ENCODE data around the gene C13orf46. TPM values are rescaled to one million over a fixed set of nuclear protein-coding genes. Genes with fewer than 3 reads are reported as not detected.

The C13orf46 gene
- polyA plus RNA-seq, 1 donor = 0.34 TPM

DNA sequence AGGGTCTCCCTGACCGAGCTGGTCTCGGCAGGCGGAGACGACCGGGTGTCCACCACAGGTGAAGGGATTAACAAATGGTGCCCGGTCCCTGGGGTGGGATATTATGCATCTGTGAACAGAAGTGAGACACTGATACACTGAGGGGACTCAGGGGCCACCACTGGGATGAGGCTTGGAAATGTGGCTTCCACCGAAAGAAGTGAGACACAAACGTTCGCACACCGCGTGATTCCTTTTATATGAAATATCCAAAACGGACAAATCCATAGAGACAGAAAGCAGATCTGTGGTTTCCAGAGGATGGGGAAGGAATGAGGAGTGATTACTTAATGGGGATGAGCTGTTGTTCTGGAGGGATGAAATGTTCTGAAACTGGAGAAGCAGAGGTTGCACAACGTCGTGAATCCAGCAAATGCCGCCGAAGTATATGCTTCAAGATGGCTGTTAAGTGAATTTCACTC is 47.5 kb downstream of the C13orf46 start:
- Histone ChIP-seq H3K9me3 (ENCODE audit: control insufficient read depth, low read depth, low read length) (peaks cover 3% of the 10 kb centered on the region), H3K27me3 (ENCODE audit: control insufficient read depth, insufficient read depth, low read length) (no peaks in the 10 kb centered on the region), H3K27ac (ENCODE audit: low read length) (no peak overlapping the region), H3K4me1 (ENCODE audit: control insufficient read depth, insufficient read depth, low read length) (no peaks in the 10 kb centered on the region), H3K4me3 (ENCODE audit: low read length) (no peak overlapping the region), H3K36me3 (ENCODE audit: control insufficient read depth, insufficient read depth, low read length) (no peaks in the 10 kb centered on the region)
- no peak for DNase-seq
- WGBS (ENCODE audit: insufficient coverage, low lambda C conversion rate) = 98% methylated on average over 6 of the region's 16 CpGs

DNA sequence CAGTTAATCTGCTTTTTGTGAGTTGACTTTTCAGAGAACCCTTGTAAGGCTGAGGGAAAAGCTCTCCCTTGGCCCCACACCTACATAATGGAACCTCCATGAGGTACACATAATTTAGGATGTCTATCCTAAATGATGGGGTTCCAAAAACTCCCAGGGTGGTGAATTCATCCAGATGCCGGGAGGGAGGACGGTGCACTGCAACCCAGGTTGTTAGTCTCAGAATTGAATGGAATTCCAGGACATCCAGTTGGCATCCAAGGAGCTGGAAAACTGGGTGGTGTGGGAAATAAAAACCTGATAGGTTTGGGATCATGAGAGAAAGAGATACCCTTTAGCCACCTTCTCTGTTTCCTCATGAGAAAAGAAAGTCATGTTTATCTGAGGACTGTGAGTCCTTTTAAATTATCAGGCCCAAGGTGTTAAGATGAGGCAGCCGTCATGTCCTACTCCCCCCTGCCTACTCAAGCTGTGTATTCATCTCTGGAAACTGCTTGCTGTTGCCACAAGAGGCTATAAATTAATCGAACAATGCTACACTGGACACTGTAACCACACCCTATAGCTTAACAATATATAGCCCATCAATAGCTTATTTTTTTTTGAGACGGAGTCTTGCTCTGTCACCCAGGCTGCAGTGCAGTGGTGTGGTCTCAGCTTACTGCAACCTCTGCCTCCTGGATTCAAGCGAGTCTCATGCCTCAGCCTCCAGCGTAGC is 49.5 kb downstream of the C13orf46 start:
- Histone ChIP-seq H3K27me3 (ENCODE audit: control insufficient read depth, insufficient read depth, low read length) (no peaks in the 10 kb centered on the region), H3K4me1 (ENCODE audit: control insufficient read depth, insufficient read depth, low read length) (no peaks in the 10 kb centered on the region), H3K27ac (ENCODE audit: low read length) (no peak overlapping the region), H3K9me3 (ENCODE audit: control insufficient read depth, low read depth, low read length) (peaks cover 6% of the 10 kb centered on the region), H3K4me3 (ENCODE audit: low read length) (no peak overlapping the region), H3K36me3 (ENCODE audit: control insufficient read depth, insufficient read depth, low read length) (no peaks in the 10 kb centered on the region)
- WGBS (ENCODE audit: insufficient coverage, low lambda C conversion rate) = no CpG with 5 or more reads among the region's 7 CpGs
- no peak for DNase-seq

DNA sequence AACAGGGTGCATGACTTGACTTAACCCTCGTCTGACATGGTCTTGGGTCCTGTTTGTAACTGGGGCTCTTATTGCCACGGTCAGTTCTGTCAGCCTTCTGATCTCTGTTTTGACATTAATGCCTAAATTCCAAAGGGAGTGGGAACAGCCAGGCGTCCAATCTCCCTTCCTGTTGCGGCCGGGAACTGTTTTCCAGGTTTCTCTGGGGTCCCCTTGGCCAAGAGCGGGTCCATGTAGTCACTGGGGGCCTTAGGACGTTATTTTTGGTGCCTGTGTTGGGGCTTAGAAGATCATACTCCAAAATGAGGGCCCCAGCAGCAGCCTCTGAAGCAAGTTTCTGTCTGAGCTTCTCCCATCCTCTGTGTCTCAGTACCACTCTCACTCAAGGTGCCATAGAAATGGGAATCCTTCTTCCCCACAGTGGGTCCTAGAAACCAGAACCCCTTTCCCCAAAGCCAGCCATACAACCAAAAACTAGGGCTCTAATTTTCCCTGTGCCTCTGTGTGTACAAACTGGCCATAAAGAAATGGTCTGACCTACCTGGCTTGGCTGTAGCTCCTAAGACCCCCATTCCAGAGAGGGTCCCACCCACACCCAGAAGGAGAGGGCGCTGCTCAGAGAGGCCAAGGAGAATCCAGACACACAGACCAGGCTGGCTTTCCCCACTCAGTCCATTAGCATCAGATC is 50.4 kb downstream of the C13orf46 start:
- no CpG with 5 or more reads among the region's 8 CpGs for WGBS (ENCODE audit: insufficient coverage, low lambda C conversion rate)
- DNase-seq = no peak
- no peaks in the 10 kb centered on the region for H3K36me3 ChIP-seq (ENCODE audit: control insufficient read depth, insufficient read depth, low read length)
- no peaks in the 10 kb centered on the region for H3K4me1 ChIP-seq (ENCODE audit: control insufficient read depth, insufficient read depth, low read length)
- peaks cover 6% of the 10 kb centered on the region for H3K9me3 ChIP-seq (ENCODE audit: control insufficient read depth, low read depth, low read length)
- H3K4me3 ChIP-seq (ENCODE audit: low read length) = no peak overlapping the region
- no peak overlapping the region for H3K27ac ChIP-seq (ENCODE audit: low read length)
- no peaks in the 10 kb centered on the region for H3K27me3 ChIP-seq (ENCODE audit: control insufficient read depth, insufficient read depth, low read length)

DNA sequence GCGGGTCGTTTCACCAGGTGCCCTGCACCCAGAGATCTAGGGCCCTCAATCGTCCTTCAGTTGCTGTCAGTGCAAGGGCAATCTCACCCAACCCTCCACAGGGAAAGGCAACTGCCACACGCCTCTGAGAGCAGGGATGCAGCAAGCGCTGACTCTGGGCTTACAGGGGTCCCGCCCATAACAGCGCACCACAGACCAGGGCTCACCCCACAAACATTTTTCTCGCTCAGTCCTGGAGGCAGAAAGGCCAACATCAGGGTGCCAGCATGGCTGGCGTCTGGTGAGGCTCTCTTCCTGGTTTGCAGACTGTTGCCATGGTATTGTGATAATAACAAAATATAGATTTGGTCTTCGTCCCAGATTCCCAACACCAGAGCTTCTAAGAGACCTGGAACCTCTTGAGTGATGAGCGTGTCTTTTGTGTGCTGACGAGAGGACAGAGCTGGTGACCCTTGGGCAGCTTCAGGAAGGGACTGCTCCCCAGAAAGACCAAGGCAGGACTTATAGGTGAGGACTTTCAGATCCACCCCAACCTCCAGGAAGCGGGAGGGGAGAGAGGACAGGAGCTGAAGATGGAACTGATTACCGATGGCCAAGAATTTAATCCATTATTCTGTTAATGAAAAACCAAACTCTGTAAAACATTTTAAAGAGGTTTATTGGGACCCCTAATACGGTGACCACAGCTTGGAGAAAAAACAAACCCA is 51.3 kb downstream of the C13orf46 start:
- no peak overlapping the region for H3K4me3 ChIP-seq (ENCODE audit: low read length)
- no CpG with 5 or more reads among the region's 15 CpGs for WGBS (ENCODE audit: insufficient coverage, low lambda C conversion rate)
- DNase-seq = no peak
- H3K27ac ChIP-seq (ENCODE audit: low read length) = no peak overlapping the region
- no peaks in the 10 kb centered on the region for H3K36me3 ChIP-seq (ENCODE audit: control insufficient read depth, insufficient read depth, low read length)
- H3K4me1 ChIP-seq (ENCODE audit: control insufficient read depth, insufficient read depth, low read length) = no peaks in the 10 kb centered on the region
- peaks cover 6% of the 10 kb centered on the region for H3K9me3 ChIP-seq (ENCODE audit: control insufficient read depth, low read depth, low read length)
- no peaks in the 10 kb centered on the region for H3K27me3 ChIP-seq (ENCODE audit: control insufficient read depth, insufficient read depth, low read length)

DNA sequence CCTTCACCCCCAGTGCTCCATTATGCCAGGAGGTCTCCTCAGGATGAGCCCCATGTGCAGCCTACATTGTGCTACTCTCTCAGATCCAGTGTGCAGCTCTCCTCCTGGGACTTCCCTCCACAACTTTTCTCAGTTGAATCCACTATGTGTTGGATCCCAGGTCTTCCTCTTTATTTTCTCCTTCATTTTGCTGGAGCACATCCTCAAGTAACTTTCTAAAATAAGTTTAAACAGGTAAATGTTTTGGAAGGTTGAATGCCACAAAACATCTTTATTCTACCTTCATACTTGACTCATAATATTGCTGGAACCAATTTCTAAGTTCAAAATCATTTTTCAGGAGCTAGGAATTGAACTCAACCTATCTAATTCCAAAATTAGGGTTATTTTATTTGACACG is 52.1 kb downstream of the C13orf46 start:
- Histone ChIP-seq H3K9me3 (ENCODE audit: control insufficient read depth, low read depth, low read length) (peaks cover 10% of the 10 kb centered on the region), H3K27ac (ENCODE audit: low read length) (no peak overlapping the region), H3K27me3 (ENCODE audit: control insufficient read depth, insufficient read depth, low read length) (no peaks in the 10 kb centered on the region), H3K4me3 (ENCODE audit: low read length) (no peak overlapping the region), H3K4me1 (ENCODE audit: control insufficient read depth, insufficient read depth, low read length) (no peaks in the 10 kb centered on the region), H3K36me3 (ENCODE audit: control insufficient read depth, insufficient read depth, low read length) (no peaks in the 10 kb centered on the region)
- no peak for DNase-seq
- no CpG with 5 or more reads among the region's 1 CpG for WGBS (ENCODE audit: insufficient coverage, low lambda C conversion rate)

DNA sequence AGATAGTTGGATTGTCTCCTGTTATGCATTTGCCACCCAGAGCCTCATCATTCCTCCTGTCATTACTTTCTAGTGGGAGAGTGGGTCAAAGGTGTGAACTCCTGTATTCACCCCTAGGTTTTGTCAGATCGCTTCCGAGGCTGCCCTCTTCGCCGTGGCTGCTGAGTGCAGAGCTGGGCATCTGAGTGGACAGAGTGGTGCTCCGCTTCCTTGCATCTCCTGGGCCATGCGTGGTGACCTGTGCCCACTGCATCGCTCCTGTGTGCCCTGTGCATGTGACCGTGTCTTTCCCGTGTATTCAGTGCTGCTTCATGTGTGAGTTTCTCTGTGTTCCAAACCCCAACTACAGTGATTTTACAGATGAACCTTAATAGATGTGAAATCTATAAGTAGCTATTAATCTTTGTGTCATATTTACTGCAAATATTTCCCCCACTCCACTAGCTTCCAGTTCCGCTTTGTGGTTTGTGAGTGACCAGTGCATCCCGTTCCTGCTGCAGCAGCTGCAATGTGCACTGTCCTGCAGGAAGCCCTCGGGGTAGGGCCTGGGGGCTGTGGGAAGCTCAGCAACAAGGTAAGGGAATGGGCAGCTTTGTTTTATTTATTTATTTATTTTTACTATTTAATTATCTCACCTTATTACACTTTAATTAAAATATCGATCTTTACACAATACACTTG is 53.1 kb downstream of the C13orf46 start:
- Histone ChIP-seq H3K4me1 (ENCODE audit: control insufficient read depth, insufficient read depth, low read length) (no peaks in the 10 kb centered on the region), H3K4me3 (ENCODE audit: low read length) (no peak overlapping the region), H3K27ac (ENCODE audit: low read length) (no peak overlapping the region), H3K27me3 (ENCODE audit: control insufficient read depth, insufficient read depth, low read length) (peaks cover 3% of the 10 kb centered on the region), H3K9me3 (ENCODE audit: control insufficient read depth, low read depth, low read length) (peaks cover 12% of the 10 kb centered on the region), H3K36me3 (ENCODE audit: control insufficient read depth, insufficient read depth, low read length) (no peaks in the 10 kb centered on the region)
- no CpG with 5 or more reads among the region's 13 CpGs for WGBS (ENCODE audit: insufficient coverage, low lambda C conversion rate)
- no peak for DNase-seq

DNA sequence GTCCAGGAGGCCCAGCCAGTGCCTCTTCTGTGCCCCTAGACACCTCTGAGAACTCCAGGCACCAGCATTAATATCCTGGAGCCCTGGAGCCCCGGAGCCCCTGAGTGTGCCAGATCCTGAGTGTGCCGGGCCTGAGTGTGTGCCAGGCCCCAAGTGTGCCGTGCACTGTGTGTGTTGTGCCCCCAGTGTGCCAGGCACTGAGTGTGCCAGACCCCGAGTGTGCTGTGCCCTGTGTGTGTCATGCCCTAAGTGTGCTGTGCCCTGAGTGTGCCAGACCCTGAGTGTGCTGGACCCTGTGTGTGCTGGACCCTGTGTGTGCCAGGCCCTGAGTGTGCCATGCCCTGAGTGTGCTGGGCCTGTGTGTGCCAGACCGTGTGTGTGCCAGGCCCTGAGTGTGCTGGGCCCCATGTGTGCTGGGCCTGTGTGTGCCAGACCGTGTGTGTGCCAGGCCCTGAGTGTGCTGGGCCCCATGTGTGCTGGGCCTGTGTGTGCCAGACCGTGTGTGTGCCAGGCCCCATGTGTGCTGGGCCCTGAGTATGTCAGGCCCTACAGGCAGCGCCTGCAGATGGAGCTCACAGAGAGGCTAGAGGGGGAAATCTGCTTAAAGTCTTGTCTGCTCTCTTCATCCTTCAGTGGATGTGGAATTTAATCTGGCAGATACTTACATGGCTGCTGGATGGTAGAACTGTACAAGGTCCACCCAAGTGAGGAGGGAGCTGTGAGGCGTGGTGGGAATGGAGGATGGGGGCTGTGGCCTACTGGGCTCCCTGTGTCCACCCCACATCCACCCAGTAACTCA is 53.9 kb downstream of the C13orf46 start:
- Histone ChIP-seq H3K27me3 (ENCODE audit: control insufficient read depth, insufficient read depth, low read length) (peaks cover 3% of the 10 kb centered on the region), H3K27ac (ENCODE audit: low read length) (no peak overlapping the region), H3K9me3 (ENCODE audit: control insufficient read depth, low read depth, low read length) (peaks cover 12% of the 10 kb centered on the region), H3K4me3 (ENCODE audit: low read length) (no peak overlapping the region), H3K36me3 (ENCODE audit: control insufficient read depth, insufficient read depth, low read length) (no peaks in the 10 kb centered on the region), H3K4me1 (ENCODE audit: control insufficient read depth, insufficient read depth, low read length) (no peaks in the 10 kb centered on the region)
- no CpG with 5 or more reads among the region's 9 CpGs for WGBS (ENCODE audit: insufficient coverage, low lambda C conversion rate)
- DNase-seq = no peak

DNA sequence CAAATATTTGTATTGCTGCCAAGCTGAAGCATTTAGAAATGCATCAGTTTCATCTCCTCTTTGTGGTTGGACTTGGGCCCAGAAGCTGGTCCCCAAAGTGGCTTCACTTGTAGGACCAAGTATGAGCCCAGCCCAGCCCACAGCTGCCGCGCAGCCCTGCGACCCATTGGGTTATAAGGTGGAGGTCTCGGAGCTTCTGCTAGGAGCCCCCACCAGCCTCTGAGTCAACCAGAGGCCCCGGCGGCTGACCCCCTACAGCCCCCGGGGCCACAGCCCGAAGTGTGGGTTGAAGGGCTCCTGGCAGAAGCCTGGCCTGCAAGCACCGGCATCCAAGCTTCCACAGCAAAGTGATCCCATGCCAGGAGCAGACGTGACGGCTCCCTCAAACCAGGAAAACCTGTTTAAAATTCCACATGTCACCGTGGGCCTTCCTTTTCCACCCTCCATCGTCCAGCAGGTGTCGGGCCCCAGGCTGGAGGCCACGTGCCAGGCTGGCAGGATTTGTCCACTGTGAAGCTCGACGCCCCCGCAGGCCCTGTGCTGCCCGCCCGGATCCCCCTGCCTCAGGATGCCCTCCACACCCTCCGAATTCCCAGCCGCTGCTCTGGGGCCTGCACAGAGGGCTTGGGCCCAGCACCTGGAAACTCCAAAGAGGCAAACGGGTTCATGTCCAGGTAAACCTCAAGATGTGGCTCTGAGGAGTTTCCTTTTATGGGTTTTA is 54.7 kb downstream of the C13orf46 start:
- Histone ChIP-seq H3K27me3 (ENCODE audit: control insufficient read depth, insufficient read depth, low read length) (peaks cover 9% of the 10 kb centered on the region), H3K4me3 (ENCODE audit: low read length) (no peak overlapping the region), H3K27ac (ENCODE audit: low read length) (no peak overlapping the region), H3K9me3 (ENCODE audit: control insufficient read depth, low read depth, low read length) (peaks cover 17% of the 10 kb centered on the region), H3K36me3 (ENCODE audit: control insufficient read depth, insufficient read depth, low read length) (no peaks in the 10 kb centered on the region), H3K4me1 (ENCODE audit: control insufficient read depth, insufficient read depth, low read length) (no peaks in the 10 kb centered on the region)
- WGBS (ENCODE audit: insufficient coverage, low lambda C conversion rate) = no CpG with 5 or more reads among the region's 23 CpGs
- no peak for DNase-seq

DNA sequence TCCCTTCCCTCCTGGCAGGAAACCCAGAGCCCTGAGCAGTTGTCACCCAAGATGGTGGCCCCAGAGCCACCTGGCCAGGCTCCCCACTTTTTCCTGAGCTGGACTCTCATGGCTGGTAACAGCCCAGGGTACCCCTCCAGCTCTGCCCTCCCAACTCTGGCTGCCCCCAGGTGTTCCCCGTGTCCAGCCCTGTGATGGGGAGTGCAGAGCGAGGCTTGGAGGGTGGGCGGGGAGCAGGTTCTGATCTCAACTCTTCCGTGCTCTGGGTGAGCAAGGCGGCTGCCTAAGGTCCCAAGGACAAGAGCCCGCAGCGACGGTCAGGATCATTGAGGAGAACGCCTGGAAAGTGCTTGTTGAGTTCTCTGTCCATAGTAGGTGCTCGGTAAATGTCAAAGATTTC is 55.3 kb downstream of the C13orf46 start:
- Histone ChIP-seq H3K4me1 (ENCODE audit: control insufficient read depth, insufficient read depth, low read length) (no peaks in the 10 kb centered on the region), H3K36me3 (ENCODE audit: control insufficient read depth, insufficient read depth, low read length) (no peaks in the 10 kb centered on the region), H3K27me3 (ENCODE audit: control insufficient read depth, insufficient read depth, low read length) (peaks cover 9% of the 10 kb centered on the region), H3K4me3 (ENCODE audit: low read length) (no peak overlapping the region), H3K9me3 (ENCODE audit: control insufficient read depth, low read depth, low read length) (peaks cover 17% of the 10 kb centered on the region), H3K27ac (ENCODE audit: low read length) (no peak overlapping the region)
- no peak for DNase-seq
- no CpG with 5 or more reads among the region's 10 CpGs for WGBS (ENCODE audit: insufficient coverage, low lambda C conversion rate)
